RWPE2 (cell line): ENCODE results near the gene KIAA1328.
"Not testable (repeated sequence)": the region's sequence is repeated elsewhere in the genome, so short reads cannot be mapped to it uniquely, and the experiment has no call there.

Experiments
- ATAC-seq: fragments of 200-7000 bp; cut with Tn5 transposase; 3 replicates; pipeline ENCODE4 v1.9.1; 2021; ENCODE audit warnings: low read depth
- DNase-seq: peaks from one replicate; pipeline ENCODE4 v3.0.0-alpha.2; 2020; ENCODE audit warnings: low spot score
- H3K27ac ChIP-seq: fragments of 450-650 bp; 2 replicates; pipeline ENCODE4 v1.5.1; 2017; ENCODE audit warnings: mild to moderate bottlenecking; ENCODE audit not compliant: poor library complexity, severe bottlenecking
- H3K27me3 ChIP-seq: fragments of 250-450 bp; sonication (Bioruptor Pico); 2 replicates; pipeline ENCODE4 v1.5.1; 2021; ENCODE audit warnings: mild to moderate bottlenecking, moderate library complexity; ENCODE audit not compliant: insufficient read depth, poor library complexity, severe bottlenecking
- H3K36me3 ChIP-seq: fragments of 250-450 bp; sonication (Bioruptor Pico); 2 replicates; pipeline ENCODE4 v1.5.1; 2020; ENCODE audit warnings: low read depth, mild to moderate bottlenecking, moderate library complexity
- H3K4me1 ChIP-seq: fragments of 250-450 bp; sonication (Bioruptor Pico); 2 replicates; pipeline ENCODE4 v1.5.1; 2021; ENCODE audit warnings: mild to moderate bottlenecking, moderate library complexity; ENCODE audit not compliant: insufficient read depth, poor library complexity, severe bottlenecking
- H3K4me3 ChIP-seq: fragments of 250-450 bp; sonication (Bioruptor Pico); 2 replicates; pipeline ENCODE4 v1.5.1; 2021; ENCODE audit warnings: mild to moderate bottlenecking, moderate library complexity; ENCODE audit not compliant: severe bottlenecking
- H3K9me3 ChIP-seq: fragments of 250-450 bp; sonication (Bioruptor Pico); 2 replicates; pipeline ENCODE4 v1.5.1; 2021; ENCODE audit warnings: mild to moderate bottlenecking, moderate library complexity; ENCODE audit not compliant: severe bottlenecking
- TF ChIP-seq, protein P1 (sequence below): fragments of 450-650 bp; IDR thresholded peaks from one replicate; pipeline ENCODE4 v1.5.1; 2017; ENCODE audit warnings: mild to moderate bottlenecking, moderate library complexity; ENCODE audit not compliant: poor library complexity, severe bottlenecking

KIAA1328 gene

DNA sequence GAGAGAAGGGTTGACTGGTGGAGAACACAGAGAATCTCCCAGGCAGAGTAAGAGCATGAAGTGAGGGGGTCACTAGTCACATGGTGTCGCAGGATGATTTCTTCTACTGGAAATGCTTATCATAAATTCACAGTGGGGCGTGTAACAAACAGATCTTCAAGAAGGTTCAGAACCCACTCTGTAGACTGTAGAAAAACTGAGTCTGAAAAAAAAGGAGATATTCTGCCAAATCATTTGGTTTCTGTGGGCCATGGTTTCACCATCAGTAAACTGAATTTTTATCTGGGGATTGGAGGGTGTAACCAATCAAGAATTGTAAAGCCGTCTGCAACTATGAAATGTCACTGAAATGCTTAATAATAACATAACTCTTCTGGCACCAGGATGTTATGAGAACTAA, 15.1 kb upstream of the KIAA1328 start:
- TF ChIP-seq, protein P1, sequence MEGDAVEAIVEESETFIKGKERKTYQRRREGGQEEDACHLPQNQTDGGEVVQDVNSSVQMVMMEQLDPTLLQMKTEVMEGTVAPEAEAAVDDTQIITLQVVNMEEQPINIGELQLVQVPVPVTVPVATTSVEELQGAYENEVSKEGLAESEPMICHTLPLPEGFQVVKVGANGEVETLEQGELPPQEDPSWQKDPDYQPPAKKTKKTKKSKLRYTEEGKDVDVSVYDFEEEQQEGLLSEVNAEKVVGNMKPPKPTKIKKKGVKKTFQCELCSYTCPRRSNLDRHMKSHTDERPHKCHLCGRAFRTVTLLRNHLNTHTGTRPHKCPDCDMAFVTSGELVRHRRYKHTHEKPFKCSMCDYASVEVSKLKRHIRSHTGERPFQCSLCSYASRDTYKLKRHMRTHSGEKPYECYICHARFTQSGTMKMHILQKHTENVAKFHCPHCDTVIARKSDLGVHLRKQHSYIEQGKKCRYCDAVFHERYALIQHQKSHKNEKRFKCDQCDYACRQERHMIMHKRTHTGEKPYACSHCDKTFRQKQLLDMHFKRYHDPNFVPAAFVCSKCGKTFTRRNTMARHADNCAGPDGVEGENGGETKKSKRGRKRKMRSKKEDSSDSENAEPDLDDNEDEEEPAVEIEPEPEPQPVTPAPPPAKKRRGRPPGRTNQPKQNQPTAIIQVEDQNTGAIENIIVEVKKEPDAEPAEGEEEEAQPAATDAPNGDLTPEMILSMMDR = no peak
- no peaks in the 10 kb centered on the region for H3K9me3 ChIP-seq
- peaks cover 3% of the 10 kb centered on the region for H3K4me1 ChIP-seq
- peaks cover 51% of the 10 kb centered on the region for H3K36me3 ChIP-seq
- H3K27ac ChIP-seq = no peak overlapping the region
- H3K27me3 ChIP-seq = no peaks in the 10 kb centered on the region
- ATAC-seq (no peak), DNase-seq (no peak)
- no peak overlapping the region for H3K4me3 ChIP-seq

DNA sequence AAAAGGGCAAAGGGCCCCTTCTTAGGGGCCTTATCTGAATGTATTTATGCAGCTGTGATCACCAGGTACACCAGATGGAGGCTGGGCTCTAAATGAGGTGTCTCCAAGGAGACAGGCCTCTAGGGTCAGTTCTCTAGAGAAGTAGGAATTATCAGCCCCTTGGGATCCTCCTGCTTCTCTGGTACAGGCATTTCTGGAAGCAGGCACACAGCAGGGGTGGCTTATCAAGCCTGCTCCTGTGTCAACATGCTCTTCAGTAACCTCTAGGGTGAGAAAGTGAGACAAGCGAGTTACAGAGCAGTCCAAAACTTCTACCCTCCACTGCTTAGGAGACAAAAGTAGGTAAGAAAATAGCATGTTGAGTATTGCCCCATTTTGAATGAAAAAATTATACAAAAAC, 13.9 kb upstream of the KIAA1328 start:
- Histone ChIP-seq H3K4me1 (peaks cover 3% of the 10 kb centered on the region), H3K9me3 (no peaks in the 10 kb centered on the region), H3K27ac (no peak overlapping the region), H3K27me3 (no peaks in the 10 kb centered on the region), H3K36me3 (peaks cover 49% of the 10 kb centered on the region), H3K4me3 (no peak overlapping the region)
- TF ChIP-seq, protein P1 = no peak
- ATAC-seq (no peak), DNase-seq (no peak)

DNA sequence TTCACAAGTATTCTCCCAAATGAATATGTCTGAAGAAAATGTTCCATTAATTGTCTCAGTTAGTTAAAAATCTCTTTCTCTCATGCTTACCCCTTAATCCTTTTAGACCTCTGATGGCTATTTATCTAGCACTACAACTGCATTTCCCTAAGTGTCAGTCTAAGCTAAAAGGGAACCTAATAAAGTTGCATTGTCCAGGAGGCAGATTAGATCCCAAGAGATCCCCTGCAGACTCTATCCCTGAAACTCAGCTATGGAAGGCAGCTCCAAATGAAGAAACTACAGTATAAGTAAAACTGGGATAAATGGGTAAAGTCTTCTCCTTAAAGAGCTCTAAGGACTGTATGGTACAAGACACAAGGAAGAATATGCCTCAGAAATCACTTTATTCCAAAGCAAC, 12.8 kb upstream of the KIAA1328 start:
- not testable (repeated sequence) for H3K9me3 ChIP-seq, H3K27ac ChIP-seq, DNase-seq, ATAC-seq, H3K4me3 ChIP-seq, H3K27me3 ChIP-seq, H3K4me1 ChIP-seq
- peaks cover 49% of the 10 kb centered on the region for H3K36me3 ChIP-seq

DNA sequence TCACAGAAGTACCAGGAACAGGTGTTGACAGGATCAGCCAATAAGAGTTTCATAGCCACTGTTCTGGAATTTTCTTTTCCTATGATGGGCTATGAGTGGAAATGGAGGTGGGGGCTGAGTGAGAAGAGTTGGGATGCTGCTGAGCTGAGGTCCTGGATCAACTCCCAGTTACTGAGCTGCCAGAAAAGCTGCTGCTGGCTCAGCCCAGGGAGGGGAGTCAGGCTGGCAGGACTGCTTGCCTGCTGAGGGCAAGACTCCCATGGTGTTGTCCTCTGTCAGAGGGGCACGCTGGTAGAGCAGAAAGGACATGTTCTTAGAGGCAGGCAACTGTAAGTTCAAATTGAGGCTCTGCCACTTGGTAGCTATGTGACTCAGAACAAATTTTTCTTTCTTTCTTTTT, 11.9 kb upstream of the KIAA1328 start:
- ATAC-seq (no peak), DNase-seq (no peak)
- Histone ChIP-seq H3K4me3 (no peak overlapping the region), H3K36me3 (peaks cover 46% of the 10 kb centered on the region), H3K9me3 (no peaks in the 10 kb centered on the region), H3K27me3 (no peaks in the 10 kb centered on the region), H3K4me1 (peaks cover 3% of the 10 kb centered on the region), H3K27ac (no peak overlapping the region)
- TF ChIP-seq, protein P1 = no peak

DNA sequence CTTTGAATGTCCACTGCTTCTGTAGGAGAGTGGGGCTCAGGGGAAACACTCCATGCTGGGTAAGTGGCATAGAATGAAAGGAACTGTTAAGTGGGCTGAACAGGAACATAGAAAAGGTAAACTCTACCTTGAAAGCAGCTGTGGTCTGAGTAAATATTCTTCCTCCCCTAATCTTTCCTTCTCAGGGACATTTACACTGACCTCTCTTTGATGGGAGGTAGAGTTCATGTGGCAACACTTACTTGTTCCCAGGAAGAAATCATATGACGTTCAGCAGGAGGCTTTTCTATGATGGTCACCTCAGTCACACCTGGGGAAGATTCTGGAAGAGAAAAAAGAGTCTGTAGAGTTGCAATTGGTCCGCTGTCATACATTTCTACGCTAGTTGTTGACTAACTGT, 10.3 kb upstream of the KIAA1328 start:
- Histone ChIP-seq H3K27ac (no peak overlapping the region), H3K9me3 (no peaks in the 10 kb centered on the region), H3K4me1 (peaks cover 3% of the 10 kb centered on the region), H3K27me3 (no peaks in the 10 kb centered on the region), H3K4me3 (no peak overlapping the region), H3K36me3 (peaks cover 45% of the 10 kb centered on the region)
- no peak for DNase-seq
- no peak for ATAC-seq
- TF ChIP-seq, protein P1 = no peak
